NCI-H2029 (cell line): ENCODE results near the gene FIBIN.
"Not testable (repeated sequence)": the region's sequence is repeated elsewhere in the genome, so short reads cannot be mapped to it uniquely, and the experiment has no call there.

ENCODE experiments used
- DNase-seq: peaks from one replicate; lab custom pipeline; 2025; lab: John Stamatoyannopoulos, UW

FIBIN gene

GRCh38 chr11:26993965-26994457 lies at the start of gene FIBIN:
TSS of gene FIBIN (plus strand) at chr11:26994112. CDS start at chr11:26994527, 415 bp downstream.
- no peak for DNase-seq

GRCh38 chr11:26944866-26945664 lies 48.8 kb upstream of the FIBIN start:
- no peak for DNase-seq

GRCh38 chr11:26946257-26946716 lies 47.6 kb upstream of the FIBIN start:
- no peak for DNase-seq

GRCh38 chr11:26947379-26947844 lies 46.5 kb upstream of the FIBIN start:
- no peak for DNase-seq

- no peak for DNase-seq
Measured at GRCh38 chr11:26947904-26948639, 45.8 kb upstream of the FIBIN start.

GRCh38 chr11:26948881-26949280 lies 45.0 kb upstream of the FIBIN start:
- no peak for DNase-seq

- DNase-seq: no peak
Measured at GRCh38 chr11:26949846-26950245, 44.1 kb upstream of the FIBIN start.

GRCh38 chr11:26950260-26950719 lies 43.6 kb upstream of the FIBIN start:
- no peak for DNase-seq

- no peak for DNase-seq
Measured at GRCh38 chr11:26951809-26952515, 42.0 kb upstream of the FIBIN start.

- DNase-seq: no peak
Measured at GRCh38 chr11:26953770-26954392, 40.0 kb upstream of the FIBIN start.

- DNase-seq: no peak
Measured at GRCh38 chr11:26958005-26958701, 35.8 kb upstream of the FIBIN start.

GRCh38 chr11:26958702-26959049 lies 35.2 kb upstream of the FIBIN start:
- no peak for DNase-seq

GRCh38 chr11:26960281-26960680 lies 33.6 kb upstream of the FIBIN start:
- DNase-seq: no peak

GRCh38 chr11:26963764-26964163 lies 30.1 kb upstream of the FIBIN start:
- no peak for DNase-seq

GRCh38 chr11:26964339-26964738 lies 29.6 kb upstream of the FIBIN start:
- no peak for DNase-seq

GRCh38 chr11:26964847-26965485 lies 28.9 kb upstream of the FIBIN start:
- not testable (repeated sequence) for DNase-seq

- no peak for DNase-seq
Measured at GRCh38 chr11:26971961-26972360, 22.0 kb upstream of the FIBIN start.

- DNase-seq: no peak
Measured at GRCh38 chr11:26974069-26974783, 19.7 kb upstream of the FIBIN start.

GRCh38 chr11:26974996-26975395 lies 18.9 kb upstream of the FIBIN start:
- DNase-seq: no peak

GRCh38 chr11:26976389-26976788 lies 17.5 kb upstream of the FIBIN start:
- DNase-seq: no peak
